Posterior cingulate gyrus (tissue), 11 donors: Measurements from ENCODE around the gene FBXL13.
"Not testable (repeated sequence)": the region's sequence is repeated elsewhere in the genome, so short reads cannot be mapped to it uniquely, and the experiment has no call there.

Experiments used
- DNase-seq, 10 donors: peaks; one replicate each; pipeline versions ENCODE4 v3.0.0 to v3.0.0-alpha.2; 2020 to 2021; ENCODE audit warnings: mixed read lengths in 3 of 10
- intact Hi-C: fragments of 100-400 bp; cut with DNase I; formaldehyde crosslinking; loops from one replicate; pipeline ENCODE4 v1.15.1; 2023

Gene FBXL13

DNA sequence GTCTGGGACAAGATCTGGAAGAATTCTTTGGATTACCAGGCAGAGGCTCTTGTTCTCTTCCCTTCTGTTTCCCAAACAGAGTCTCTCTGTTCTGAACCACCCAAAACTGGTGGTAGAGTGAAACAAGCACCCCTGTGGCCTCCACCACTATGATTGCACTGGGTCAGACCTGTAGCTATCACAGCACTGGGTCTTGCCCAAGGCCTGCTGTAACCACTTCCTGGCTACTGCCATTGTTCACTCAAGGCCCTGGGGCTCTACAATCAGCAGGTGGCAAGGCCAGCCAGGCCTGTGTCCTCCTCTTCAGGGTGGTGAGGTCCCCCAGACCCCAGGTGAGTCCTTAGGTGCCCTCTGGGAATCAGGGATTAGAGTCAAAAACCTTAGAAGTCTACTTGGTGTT is 165.9 kb downstream of the FBXL13 start:
- intact Hi-C loops: no loop called here
- no peak for DNase-seq

DNA sequence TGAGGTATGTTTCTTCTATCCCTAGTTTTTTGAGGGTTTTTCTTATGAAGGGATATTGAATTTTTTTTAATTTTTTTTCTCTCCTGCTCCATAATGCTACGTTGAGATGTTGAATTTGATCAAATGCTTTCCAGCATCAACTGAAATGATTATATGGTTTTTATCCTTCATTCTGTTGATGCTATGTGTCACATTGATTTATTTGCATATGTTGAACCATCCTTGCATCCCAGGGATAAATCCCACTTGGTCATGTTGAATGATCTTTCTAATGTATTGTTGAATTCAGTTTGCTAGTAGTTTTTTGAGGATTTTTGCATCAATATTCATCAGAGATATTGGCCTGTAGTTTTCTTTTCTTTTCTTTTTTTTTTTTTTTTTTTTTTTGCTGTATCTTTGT is 171.0 kb downstream of the FBXL13 start:
- DNase-seq, intact Hi-C loops: not testable (repeated sequence)

DNA sequence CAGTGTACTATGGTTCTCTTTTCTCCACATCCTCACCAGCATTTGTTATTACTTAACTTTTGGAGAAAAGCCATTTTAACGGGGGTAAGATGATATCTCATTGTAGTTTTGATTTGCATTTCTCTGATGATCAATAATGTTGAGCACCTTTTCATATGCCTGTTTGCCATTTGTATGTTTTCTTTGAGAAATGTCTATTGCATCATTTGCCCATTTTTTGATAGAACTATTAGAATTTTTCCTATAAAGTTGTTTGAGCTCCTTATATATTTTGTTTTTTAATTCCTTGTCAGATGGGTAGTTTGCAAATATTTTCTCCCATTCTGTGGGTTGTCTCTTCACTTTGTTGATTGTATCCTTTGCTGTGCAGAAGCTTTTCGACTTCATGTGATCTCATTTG is 172.5 kb downstream of the FBXL13 start:
- DNase-seq, intact Hi-C loops: not testable (repeated sequence)

DNA sequence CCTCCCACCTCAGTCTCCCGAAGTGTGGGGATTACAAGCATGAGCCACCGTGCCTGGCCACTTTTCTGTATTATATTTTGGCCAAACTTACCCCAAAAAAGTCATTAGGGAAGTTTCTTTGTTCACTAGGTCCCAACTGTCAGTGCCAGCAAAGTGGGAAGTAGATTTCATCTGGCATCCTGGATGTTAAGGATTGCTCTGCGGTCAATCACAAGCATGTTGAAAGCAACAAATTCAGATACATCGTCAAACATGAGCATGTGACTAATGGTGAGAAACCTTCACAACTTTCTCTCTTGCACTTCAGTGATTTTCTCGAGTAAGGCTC is 176.1 kb downstream of the FBXL13 start:
- no peak for DNase-seq
- intact Hi-C loops: no loop called here

DNA sequence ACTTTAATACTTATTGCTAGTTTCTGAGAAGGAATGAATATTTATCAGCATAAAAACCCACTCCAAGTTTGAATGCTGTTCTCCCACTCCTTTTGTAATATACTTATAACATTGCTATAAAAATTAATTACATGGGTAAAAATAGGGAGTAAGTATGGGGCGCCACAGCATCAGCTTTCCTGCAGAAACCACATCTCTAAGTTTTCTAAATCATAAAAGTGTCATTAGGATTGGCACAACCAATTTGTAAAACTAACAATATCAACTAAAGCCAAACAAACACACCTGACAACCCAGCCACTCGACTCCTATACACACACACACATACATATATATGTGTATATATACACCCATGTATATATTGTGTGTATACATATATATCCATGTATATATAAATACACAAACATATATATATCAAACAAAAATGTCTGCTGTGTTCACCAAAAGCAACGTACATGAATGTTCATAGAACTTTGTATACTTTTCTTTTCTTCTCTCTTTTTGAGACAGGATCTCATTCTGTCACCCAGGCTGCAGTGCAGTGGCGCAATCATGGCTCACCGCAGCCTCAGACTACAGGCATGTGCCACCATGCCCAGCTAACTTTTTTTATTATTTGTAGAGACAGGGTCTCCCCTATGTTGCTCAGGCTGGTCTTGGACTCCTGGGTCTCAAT is 176.6 kb downstream of the FBXL13 start:
- intact Hi-C loops: no loop called here

DNA sequence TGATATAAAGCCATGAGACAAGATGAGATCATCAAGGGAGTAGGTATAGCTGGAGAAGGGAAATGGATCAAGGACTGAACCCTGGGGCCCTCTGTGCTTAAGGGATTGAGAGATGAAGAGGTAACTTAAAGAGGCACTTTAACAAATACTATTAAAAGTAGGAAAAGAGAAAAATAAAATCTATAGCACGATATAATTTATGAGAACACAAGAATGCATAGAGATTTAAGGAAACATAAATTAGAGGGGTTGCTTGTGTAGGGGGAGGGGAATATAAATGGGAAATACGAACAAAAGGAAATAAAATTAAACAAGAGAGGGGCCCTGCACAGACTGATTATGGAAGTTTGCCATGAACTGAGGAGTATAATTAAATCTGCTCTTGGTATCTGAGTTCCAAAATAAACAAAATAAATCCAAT is 177.4 kb downstream of the FBXL13 start:
- DNase-seq: no peak
- intact Hi-C loops: no loop called here

More for the DNA sequence above, 176.6 kb downstream of the FBXL13 start:
- no peak for DNase-seq

DNA sequence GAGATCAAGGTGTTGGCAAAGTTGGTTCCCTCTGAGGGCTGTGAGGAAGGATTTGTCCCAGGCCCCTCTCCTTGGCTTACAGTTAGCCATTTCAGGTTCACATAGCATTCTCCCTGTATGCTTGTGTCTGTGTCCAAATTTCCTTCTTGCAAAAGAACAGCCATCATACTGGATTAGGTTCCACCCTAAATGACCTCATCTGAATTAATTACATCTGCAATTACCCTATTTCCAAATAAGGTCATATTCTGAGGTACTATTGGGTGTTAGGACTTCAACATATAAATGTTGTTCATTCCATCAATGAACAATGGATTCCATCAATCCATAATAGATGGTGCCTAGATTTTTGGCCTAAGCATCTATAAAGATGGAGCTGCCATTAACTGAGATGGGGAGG is 178.0 kb downstream of the FBXL13 start:
- no peak for DNase-seq
- intact Hi-C loops: no loop called here

DNA sequence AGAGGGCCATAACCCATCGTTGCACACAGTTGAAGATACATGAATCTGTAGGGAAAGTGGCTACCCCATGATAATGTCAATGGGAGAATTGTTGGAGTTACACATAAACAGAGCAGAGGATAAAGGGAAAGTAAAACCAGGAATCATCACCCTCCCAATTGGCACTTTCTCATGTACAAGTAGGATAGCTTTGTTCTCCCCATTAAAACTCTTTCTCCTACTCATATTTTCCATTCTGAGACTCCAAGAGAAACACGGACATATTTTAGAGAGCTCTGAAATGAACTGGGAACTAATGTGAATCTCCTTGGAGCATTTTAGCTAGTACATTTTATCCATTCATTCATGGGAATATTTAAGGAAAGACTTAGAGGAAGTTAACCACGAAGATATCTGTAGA is 179.0 kb downstream of the FBXL13 start:
- intact Hi-C loops: no loop called here
- DNase-seq: no peak

DNA sequence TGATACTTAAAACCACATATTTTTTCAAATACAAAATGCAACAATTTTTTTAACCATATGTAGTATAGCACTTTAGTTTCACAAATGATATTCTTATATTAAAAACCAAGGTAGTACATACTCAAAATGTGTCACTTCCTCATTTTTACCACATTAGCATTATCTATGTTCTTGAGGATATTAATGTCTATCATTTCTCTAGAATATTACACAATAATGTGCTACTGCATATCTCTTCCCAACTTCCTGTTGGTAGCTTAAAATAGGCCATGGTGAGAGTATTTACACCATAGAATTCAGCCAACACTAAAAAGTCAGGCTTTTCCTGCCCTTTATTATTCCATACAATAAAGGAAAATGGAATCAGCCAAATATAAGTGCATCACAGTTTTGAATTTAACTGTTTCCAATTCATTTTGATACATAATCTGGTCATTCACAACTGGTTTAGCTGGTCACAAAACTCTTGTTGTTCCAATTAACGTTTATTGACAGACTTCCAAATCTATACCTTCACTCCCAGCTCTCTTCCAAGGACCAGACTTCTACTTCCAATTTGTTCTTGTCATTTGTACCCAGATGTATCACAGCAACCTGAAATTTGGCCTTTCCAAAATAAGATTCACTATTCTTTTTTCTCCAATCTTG is 181.8 kb downstream of the FBXL13 start:
- DNase-seq: no peak
- intact Hi-C loops: no loop called here

DNA sequence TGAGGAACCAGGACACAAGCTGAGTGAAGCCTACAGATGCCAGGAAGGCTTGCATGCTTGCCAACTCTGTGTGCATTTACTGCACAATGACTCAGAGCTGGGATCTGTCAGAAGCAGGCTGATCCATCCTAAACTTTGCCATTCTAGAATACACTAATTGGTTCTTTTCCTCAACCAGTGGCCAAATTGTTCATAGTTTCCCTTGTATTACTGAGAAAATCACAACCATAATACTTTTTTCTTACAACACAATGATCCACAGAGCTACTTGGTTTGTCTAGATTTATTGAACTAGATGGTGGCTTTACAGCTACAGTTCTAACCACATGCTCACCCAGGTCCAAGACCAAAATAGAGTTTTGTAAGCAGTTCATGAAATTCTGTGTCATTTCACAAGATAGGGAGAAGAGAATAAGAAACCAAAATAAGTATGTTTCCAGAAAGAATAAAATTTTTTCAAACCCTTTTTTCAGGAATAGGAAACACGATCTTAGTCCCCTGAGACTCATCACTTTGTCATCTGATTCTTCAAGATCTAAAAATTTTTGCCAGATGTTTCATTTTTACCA is 182.8 kb downstream of the FBXL13 start:
- intact Hi-C loops: no loop called here
- DNase-seq: peak in 9 of 10 donors; percentile 23 to 89 (median 43)

DNA sequence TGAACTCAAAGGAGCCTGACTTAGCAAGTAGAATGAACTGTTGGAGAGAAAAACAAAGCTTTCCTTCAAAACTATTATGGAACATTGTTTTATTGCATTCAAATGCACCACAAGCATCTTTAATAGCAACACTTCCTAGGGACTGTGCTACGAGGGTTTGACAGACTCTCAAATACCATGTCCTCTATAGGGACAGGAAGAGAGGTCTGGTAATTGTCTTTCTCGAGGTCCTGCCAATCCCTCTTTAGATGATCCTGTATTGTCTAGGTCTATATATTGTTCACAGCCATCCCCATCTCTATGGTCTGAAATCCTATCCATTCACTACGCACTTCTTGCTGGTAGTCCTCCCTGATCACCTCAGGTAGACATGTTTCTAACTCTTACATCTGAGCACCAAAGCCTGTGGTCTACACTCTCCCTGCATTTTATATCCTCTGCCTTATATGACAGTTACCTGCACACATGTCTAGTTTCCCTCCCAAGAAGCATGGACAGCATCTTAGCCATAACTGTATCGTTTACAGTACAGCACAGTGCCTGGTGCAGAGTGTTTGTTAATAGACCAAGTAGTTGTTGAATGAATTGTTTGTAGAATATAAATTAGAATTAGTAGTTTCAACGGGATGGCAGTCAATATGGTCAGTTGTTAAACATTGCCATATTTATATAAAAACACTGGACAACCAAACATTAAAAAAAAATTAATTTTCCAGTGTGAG is 183.5 kb downstream of the FBXL13 start:
- DNase-seq: no peak
- intact Hi-C loops: no loop called here

DNA sequence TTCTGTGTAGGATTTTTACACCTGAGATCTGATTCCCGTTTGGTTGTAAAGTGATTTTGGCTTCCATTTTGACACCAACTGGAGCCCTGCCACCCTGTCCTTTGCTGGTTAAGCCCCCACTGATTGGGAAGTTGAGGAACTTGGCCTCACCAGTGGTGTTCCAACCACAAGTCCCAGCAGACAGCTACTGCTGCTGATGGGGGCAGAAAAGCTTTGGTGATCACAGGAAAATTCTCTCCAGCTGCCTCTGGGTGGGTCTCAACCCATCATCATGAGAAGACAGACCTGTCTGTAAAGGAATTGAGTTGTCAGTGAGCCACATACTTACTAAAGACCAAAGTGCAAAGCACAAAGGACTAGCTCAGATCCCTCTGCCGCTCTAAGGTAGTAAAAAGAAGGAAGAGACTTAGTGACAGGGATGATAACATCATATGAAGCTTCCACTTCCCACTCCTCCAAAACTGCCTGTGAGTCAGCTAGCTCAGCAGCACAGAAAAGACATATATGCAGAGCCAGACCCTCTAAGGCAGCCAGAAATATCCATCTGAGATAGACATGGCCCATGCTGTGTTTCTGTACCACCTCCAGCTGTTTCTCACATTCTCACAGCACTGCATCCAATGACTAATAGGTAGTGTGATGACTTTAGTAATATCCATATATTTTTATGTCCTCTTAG is 184.2 kb downstream of the FBXL13 start:
- peak in 1 of 10 donors; percentile 64 for DNase-seq
- intact Hi-C loops: no loop called here

DNA sequence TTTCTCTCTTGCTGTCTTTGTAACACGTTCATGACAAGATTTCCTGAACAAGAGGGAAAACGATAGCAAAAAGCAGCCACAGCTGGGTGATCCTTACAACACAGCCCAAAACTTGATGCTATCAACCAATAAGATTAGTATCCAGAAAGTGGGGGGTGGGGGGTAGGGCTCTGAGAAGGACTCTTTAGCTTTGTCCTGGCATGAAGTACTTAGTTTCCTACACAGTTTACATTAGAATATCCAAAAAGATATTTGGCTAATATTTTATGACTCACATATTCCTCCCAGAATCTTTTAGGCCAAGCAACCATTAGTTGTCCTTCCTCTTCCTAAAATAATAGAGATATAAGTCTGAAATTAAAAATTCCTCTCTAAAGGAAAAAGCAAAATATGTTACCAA is 184.7 kb downstream of the FBXL13 start:
- intact Hi-C loops: no loop called here
- no peak for DNase-seq

DNA sequence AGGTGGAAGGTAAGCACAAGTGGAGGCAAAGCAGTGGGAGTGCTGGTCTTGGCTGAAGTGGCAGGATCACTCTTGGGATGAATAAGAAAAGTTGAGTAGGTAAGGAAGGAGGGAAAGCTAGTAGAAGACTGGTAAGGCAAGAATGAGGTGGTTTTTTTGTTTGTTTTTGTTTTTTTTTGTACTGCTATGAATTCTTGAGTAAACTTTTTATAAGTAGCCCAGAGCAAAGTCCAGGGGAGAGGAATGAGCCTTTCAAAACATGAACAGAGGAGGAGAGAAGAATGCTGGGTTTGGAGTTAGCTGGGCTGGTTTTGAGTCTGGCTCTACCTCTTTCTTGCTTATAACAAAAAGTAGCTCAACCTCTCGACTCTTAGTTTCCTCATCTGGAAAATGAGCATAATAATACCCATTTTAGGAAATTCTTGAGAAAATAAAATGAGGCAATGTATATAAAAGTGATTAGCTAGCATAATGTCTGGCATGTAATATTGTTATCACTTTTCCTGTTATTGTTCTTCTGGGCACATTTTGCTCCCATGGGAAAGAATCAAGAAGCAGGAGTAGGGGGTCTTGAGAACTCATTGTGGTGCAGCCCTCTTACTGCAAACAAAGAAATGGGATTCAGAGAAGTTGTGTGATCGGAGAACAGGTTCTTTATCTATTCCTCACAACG is 185.9 kb downstream of the FBXL13 start:
- intact Hi-C loops: no loop called here
- DNase-seq: no peak

DNA sequence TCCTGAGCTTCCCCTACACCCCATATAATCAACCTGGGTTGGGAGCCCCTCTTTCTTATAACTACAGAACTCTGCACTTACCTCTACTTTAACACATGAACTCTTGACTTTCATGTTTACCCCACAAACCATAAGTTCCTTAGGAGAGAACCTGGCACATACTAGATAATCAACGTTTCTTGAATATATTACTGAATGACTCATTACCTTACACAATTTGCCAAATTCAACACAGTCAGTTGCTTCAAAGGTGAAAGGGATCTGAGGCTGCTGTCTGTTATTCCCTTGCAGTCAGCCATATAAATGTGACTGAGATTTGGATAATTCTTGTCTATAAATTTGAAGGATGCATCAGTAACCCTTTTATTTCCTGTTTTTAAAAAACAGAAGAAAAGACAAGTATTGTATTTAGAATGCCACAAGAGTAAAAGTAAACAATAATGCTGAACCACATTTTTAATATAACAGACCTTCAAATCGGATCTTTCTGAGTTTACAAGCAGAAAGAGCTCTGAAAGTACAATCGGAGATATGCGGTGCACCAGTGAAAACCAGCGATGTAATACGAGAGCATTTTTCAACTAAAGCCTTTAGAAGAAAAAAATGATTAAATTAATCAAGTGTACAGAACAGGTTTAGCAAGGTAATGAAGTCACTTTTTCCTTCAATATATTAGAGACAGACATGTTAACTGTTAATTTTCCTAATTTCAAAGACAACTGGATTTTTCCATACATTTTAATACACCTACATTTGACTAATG is 191.3 kb downstream of the FBXL13 start:
- no peak for DNase-seq
- intact Hi-C loops: no loop called here

DNA sequence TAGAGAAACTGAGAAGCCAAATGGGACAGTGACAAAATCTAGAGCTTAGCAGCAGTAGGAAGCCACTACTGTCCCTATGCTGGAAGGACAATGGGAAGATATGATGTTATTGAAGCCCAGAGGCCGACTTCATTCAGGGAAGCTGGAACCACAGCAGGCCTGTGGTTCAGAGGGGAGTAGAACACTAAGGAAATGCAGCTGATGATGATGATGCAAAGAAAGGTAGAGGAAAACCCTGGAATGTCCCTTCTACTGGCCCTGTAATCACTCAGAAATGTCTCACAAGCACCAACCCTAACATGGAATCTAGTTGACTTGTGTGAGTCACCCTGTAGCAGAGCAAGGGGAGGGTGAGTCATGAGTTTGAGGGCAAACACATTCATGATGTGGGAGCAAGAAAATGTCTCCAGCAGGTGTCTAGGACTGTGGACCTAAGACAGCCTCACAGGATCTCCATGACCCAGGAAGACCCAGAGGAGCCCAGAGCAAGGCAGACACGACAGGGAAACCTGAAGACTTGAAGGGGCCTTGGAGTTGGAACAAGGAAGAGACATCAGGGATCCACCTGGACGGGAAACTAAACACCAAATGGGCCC is 198.8 kb downstream of the FBXL13 start:
- no peak for DNase-seq
- intact Hi-C loops: no loop called here

DNA sequence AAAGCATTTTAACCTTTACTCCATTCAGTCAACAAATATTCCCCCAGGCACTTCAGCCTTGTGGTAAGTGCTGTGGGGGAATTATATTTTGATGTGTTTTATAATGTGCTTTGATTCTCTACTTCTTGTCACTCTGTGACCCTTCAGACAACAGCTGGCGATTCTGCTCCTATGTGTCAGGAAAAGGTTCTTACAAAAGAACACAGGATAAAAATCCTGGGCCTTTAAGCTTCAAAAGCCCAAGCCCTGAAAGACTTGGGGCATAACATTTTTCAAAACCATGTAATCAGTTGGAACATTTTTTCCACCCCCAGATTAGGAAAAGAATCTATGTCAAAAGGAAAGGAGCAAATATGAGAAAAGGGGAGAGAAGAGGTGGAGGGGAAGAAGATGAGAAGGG is 199.6 kb downstream of the FBXL13 start:
- intact Hi-C loops: no loop called here
- no peak for DNase-seq

DNA sequence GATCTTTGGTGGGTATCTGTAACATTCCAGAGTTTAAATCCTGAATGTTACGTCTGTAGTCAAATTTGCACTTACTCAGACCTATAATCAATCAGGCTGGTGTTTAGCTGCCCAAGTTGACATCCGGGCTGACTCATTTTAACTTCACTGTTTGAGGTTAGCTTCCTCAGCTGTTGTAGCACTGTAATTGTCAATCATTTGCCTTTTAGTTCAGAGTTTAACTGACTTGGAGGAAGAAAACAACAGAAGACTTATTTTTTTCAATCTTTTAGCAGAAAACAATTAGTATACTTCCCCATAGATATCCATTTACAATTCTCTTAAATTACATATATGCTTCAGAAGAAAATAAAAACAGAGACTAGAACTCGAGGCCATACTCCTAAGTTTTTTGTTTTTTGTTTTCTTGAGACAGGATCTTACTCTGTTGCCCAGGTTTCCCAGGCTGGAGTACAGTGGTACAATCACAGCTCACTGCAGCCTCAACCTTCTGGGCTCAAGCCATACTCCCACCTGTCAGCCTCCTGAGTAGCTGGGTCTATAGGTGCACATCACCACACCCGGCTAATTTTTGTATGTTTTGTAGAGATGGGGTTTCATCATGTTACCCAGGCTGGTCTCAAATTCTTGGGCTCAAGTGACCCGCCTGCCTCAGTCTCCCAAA is 200.3 kb downstream of the FBXL13 start:
- DNase-seq: no peak
- intact Hi-C loops: no loop called here
